Measurements from ENCODE around the gene MRGPRX3.

DNA sequence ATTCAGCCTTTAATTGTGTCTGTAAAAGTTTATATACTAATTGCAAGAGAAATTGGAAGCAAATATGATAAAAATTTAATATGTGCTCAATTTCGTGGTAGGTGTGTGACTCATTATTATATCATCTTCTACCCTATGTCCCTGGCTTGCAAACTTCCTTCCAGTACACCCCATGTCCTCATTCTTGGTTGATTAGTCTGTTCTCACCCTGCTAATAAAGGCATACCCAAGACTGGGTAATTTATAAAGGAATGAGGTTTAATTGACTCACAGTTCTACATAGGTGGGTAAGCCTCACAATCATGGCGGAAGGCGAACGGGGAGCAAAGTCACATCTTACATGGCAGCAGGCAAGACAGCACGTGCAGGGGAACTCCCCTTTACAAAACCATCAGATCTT is 11.9 kb downstream of the MRGPRX3 start:
- TF ChIP-seq, protein P1, sequence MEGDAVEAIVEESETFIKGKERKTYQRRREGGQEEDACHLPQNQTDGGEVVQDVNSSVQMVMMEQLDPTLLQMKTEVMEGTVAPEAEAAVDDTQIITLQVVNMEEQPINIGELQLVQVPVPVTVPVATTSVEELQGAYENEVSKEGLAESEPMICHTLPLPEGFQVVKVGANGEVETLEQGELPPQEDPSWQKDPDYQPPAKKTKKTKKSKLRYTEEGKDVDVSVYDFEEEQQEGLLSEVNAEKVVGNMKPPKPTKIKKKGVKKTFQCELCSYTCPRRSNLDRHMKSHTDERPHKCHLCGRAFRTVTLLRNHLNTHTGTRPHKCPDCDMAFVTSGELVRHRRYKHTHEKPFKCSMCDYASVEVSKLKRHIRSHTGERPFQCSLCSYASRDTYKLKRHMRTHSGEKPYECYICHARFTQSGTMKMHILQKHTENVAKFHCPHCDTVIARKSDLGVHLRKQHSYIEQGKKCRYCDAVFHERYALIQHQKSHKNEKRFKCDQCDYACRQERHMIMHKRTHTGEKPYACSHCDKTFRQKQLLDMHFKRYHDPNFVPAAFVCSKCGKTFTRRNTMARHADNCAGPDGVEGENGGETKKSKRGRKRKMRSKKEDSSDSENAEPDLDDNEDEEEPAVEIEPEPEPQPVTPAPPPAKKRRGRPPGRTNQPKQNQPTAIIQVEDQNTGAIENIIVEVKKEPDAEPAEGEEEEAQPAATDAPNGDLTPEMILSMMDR (conservative IDR thresholded peaks at IDR 0.05; ENCODE audit: low read depth, low read length), result no peak
- no peak for TF ChIP-seq EZH2phosphoT487 (IDR thresholded peaks at IDR 0.05; ENCODE audit: borderline replicate concordance, low read length)
- TF ChIP-seq EZH2 (IDR thresholded peaks at IDR 0.05; ENCODE audit: low read length, unreplicated experiment), result no peak

Data from PC-3 (cell line).